Measurements from ENCODE around the gene STX5. TPM values are rescaled to one million over a fixed set of nuclear protein-coding genes. Genes with fewer than 3 reads are reported as not detected.

STX5 gene
- polyA plus RNA-seq, 2 of the 4 experiments (the other 2 are of a cell fraction), result 19.5 to 32.3 TPM

- Histone ChIP-seq H3K27ac (no peak overlapping the region), H3K4me1 (peaks cover 14% of the 10 kb centered on the region), H3K9me3 (no peaks in the 10 kb centered on the region), H3K4me3 (no peak overlapping the region), H3K4me2 (no peak overlapping the region)
- no peak for TF ChIP-seq EHF (CRISPR knock-in tag; IDR thresholded peaks at IDR 0.05)
- TF ChIP-seq, protein P1, sequence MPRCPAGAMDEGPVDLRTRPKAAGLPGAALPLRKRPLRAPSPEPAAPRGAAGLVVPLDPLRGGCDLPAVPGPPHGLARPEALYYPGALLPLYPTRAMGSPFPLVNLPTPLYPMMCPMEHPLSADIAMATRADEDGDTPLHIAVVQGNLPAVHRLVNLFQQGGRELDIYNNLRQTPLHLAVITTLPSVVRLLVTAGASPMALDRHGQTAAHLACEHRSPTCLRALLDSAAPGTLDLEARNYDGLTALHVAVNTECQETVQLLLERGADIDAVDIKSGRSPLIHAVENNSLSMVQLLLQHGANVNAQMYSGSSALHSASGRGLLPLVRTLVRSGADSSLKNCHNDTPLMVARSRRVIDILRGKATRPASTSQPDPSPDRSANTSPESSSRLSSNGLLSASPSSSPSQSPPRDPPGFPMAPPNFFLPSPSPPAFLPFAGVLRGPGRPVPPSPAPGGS (IDR thresholded peaks at IDR 0.05), result no peak
- no peak for TF ChIP-seq JUNB (IDR thresholded peaks at IDR 0.05)
- no peak for TF ChIP-seq RAD21 (conservative IDR thresholded peaks at IDR 0.05 in 1 of 2, IDR thresholded peaks at IDR 0.05 in 1 of 2)
- TF ChIP-seq, protein P2, sequence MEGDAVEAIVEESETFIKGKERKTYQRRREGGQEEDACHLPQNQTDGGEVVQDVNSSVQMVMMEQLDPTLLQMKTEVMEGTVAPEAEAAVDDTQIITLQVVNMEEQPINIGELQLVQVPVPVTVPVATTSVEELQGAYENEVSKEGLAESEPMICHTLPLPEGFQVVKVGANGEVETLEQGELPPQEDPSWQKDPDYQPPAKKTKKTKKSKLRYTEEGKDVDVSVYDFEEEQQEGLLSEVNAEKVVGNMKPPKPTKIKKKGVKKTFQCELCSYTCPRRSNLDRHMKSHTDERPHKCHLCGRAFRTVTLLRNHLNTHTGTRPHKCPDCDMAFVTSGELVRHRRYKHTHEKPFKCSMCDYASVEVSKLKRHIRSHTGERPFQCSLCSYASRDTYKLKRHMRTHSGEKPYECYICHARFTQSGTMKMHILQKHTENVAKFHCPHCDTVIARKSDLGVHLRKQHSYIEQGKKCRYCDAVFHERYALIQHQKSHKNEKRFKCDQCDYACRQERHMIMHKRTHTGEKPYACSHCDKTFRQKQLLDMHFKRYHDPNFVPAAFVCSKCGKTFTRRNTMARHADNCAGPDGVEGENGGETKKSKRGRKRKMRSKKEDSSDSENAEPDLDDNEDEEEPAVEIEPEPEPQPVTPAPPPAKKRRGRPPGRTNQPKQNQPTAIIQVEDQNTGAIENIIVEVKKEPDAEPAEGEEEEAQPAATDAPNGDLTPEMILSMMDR (IDR thresholded peaks at IDR 0.05), result no peak
- TF ChIP-seq, protein P3, sequence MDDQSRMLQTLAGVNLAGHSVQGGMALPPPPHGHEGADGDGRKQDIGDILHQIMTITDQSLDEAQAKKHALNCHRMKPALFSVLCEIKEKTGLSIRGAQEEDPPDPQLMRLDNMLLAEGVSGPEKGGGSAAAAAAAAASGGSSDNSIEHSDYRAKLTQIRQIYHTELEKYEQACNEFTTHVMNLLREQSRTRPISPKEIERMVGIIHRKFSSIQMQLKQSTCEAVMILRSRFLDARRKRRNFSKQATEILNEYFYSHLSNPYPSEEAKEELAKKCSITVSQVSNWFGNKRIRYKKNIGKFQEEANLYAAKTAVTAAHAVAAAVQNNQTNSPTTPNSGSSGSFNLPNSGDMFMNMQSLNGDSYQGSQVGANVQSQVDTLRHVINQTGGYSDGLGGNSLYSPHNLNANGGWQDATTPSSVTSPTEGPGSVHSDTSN (IDR thresholded peaks at IDR 0.05), result no peak
- TF ChIP-seq, protein P4, sequence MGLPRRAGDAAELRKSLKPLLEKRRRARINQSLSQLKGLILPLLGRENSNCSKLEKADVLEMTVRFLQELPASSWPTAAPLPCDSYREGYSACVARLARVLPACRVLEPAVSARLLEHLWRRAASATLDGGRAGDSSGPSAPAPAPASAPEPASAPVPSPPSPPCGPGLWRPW (IDR thresholded peaks at IDR 0.05), result no peak
- TF ChIP-seq SREBF2 (IDR thresholded peaks at IDR 0.05), result no peak
- no peak for TF ChIP-seq TFCP2L1 (CRISPR knock-in tag; IDR thresholded peaks at IDR 0.05)
- TF ChIP-seq KDM5A (IDR thresholded peaks at IDR 0.05), result no peak
- no peak for TF ChIP-seq FOSB (CRISPR knock-in tag; IDR thresholded peaks at IDR 0.05)
- TF ChIP-seq MAX (IDR thresholded peaks at IDR 0.05), result no peak
- no peak for TF ChIP-seq NPAS2 (CRISPR knock-in tag; IDR thresholded peaks at IDR 0.05; ENCODE audit: borderline replicate concordance)
- no peak for TF ChIP-seq FOXS1 (CRISPR knock-in tag; IDR thresholded peaks at IDR 0.05)
- TF ChIP-seq, protein P5, sequence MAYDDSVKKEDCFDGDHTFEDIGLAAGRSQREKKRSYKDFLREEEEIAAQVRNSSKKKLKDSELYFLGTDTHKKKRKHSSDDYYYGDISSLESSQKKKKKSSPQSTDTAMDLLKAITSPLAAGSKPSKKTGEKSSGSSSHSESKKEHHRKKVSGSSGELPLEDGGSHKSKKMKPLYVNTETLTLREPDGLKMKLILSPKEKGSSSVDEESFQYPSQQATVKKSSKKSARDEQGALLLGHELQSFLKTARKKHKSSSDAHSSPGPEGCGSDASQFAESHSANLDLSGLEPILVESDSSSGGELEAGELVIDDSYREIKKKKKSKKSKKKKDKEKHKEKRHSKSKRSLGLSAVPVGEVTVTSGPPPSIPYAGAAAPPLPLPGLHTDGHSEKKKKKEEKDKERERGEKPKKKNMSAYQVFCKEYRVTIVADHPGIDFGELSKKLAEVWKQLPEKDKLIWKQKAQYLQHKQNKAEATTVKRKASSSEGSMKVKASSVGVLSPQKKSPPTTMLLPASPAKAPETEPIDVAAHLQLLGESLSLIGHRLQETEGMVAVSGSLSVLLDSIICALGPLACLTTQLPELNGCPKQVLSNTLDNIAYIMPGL (CRISPR knock-in tag; IDR thresholded peaks at IDR 0.05; ENCODE audit: borderline replicate concordance), result no peak
- no peak for TF ChIP-seq EHMT2 (IDR thresholded peaks at IDR 0.05; ENCODE audit: low read depth)
- TF ChIP-seq ESRRA (IDR thresholded peaks at IDR 0.05; ENCODE audit: borderline replicate concordance, low read length), result no peak
- CTCF ChIA-PET, result interaction anchor here (0.7 to 4.7 kb wide), 2 partner anchors 13 to 1455 kb away, joined by 4 to 49 read pairs; no protein-coding TSS in a partner anchor
- POLR2A ChIA-PET, result no interaction called here
- DNase-seq (ENCODE audit: low read depth in 1 of 2, low spot score in 1 of 2) (no peak), ATAC-seq (no peak), FAIRE-seq (no peak)
- WGBS (ENCODE audit: missing lambda C conversion rate), result 86% methylated on average over 6 of the region's 6 CpGs
Measured at GRCh38 chr11:62876712-62877111, 44.9 kb upstream of the STX5 start.

DNA sequence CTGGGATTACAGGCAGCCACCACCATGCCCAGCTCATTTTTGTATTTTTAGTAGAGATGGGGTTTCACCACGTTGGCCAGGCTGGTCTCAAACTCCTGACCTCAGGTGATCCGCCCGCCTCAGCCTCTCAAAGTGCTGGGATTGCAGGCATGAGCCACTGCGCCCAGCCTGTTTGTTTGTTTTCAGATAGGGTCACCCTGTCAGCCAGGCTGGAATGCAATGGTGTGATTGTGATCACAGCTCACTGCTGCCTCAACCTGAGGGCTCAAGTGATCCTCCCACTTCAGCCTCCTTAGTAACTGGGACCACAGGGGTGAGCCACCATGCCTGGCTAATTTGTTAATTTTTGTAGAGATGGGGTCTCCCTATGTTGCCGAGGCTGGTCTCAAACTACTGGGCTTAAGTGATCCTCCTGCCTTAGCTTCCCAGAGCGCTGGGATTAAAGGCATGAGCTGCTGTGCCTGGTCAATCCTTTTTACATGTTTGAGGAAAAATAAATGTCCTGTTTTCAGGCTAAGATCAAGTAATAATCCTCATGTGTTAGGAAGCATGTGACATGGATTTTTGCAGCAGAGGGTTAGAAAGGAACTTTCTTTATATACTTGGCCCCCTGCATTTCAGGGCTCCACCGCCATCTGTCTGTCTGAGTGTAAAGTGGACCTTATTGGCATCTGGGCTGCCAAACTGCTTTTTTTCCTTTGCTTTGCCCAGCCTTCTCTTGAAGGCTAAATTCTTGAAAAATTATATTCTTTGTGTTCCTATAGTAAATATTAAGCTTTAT, 44.0 kb upstream of the STX5 start:
- no peak for ATAC-seq
- Histone ChIP-seq H3K9me3 (no peaks in the 10 kb centered on the region), H3K4me1 (peaks cover 14% of the 10 kb centered on the region), H3K4me3 (no peak overlapping the region), H3K4me2 (no peak overlapping the region), H3K27ac (no peak overlapping the region)
- DNase-seq (ENCODE audit: low read depth in 1 of 2, low spot score in 1 of 2), result no peak
- 91% methylated on average over 7 of the region's 7 CpGs for WGBS (ENCODE audit: missing lambda C conversion rate)
- FAIRE-seq, result no peak
- POLR2A ChIA-PET, result interaction anchor here (1.7 kb wide), 1 partner anchor 35 kb away, joined by 3 read pairs; no protein-coding TSS in a partner anchor
- CTCF ChIA-PET, result interaction anchor here (1.3 to 4.7 kb wide), 3 partner anchors 12 to 89 kb away, joined by 3 to 49 read pairs (median 8); partner anchors contain the start of gene TMEM179B
- TF ChIP-seq, protein P5 (CRISPR knock-in tag; IDR thresholded peaks at IDR 0.05; ENCODE audit: borderline replicate concordance), result no peak
- no peak for TF ChIP-seq FOSL2 (IDR thresholded peaks at IDR 0.05)
- no peak for TF ChIP-seq FOSL2 (CRISPR knock-in tag; IDR thresholded peaks at IDR 0.05)
- no peak for TF ChIP-seq ZC3H11A (IDR thresholded peaks at IDR 0.05)
- TF ChIP-seq, protein P6, sequence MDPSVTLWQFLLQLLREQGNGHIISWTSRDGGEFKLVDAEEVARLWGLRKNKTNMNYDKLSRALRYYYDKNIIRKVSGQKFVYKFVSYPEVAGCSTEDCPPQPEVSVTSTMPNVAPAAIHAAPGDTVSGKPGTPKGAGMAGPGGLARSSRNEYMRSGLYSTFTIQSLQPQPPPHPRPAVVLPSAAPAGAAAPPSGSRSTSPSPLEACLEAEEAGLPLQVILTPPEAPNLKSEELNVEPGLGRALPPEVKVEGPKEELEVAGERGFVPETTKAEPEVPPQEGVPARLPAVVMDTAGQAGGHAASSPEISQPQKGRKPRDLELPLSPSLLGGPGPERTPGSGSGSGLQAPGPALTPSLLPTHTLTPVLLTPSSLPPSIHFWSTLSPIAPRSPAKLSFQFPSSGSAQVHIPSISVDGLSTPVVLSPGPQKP (IDR thresholded peaks at IDR 0.05; ENCODE audit: low read depth, low read length), result no peak
- no peak for TF ChIP-seq EHF (CRISPR knock-in tag; IDR thresholded peaks at IDR 0.05)
- TF ChIP-seq KDM1A (IDR thresholded peaks at IDR 0.05; ENCODE audit: low read depth), result no peak
- no peak for TF ChIP-seq ZNF302 (CRISPR knock-in tag; IDR thresholded peaks at IDR 0.05)
- TF ChIP-seq POLR2AphosphoS2 (conservative IDR thresholded peaks at IDR 0.05; ENCODE audit: low read length), result no peak
- TF ChIP-seq RARB (CRISPR knock-in tag; IDR thresholded peaks at IDR 0.05), result no peak
- TF ChIP-seq BHLHE40 (IDR thresholded peaks at IDR 0.05; ENCODE audit: low read depth, low read length), result no peak
- TF ChIP-seq CBX8 (IDR thresholded peaks at IDR 0.05), result no peak
- no peak for TF ChIP-seq FOXS1 (CRISPR knock-in tag; IDR thresholded peaks at IDR 0.05)

All from A549 (cell line).